HepG2 (cell line): ENCODE results near the gene FFAR4. TPM values are rescaled to one million over a fixed set of nuclear protein-coding genes. Genes with fewer than 3 reads are reported as not detected.

Experiments
- GABPB1 ChIP-seq: IDR thresholded peaks from 2 replicates; pipeline ENCODE4 v1.6.1; 2016; ENCODE audit warnings: mild to moderate bottlenecking, missing genetic modification reagents, moderate library complexity, missing compliant biosample characterization
- NONO ChIP-seq, 2 experiments: fragments of 450-650 bp in 1 of 2; sonication (generic) in 1 of 2; formaldehyde crosslinking in 1 of 2; IDR thresholded peaks in 1 of 2; conservative IDR thresholded peaks in 1 of 2; 2 replicates each; pipeline versions ENCODE4 v1.6.1 to v1.8.0; 2017 to 2022; ENCODE audit warnings: mild to moderate bottlenecking in 1 of 2, missing genetic modification reagents in 1 of 2, moderate library complexity in 1 of 2
- NR3C1 ChIP-seq: sonication (generic); formaldehyde crosslinking; IDR thresholded peaks from 2 replicates; pipeline ENCODE4 v1.4.0; 2020; ENCODE audit warnings: missing genetic modification reagents
- SMAD1 ChIP-seq: sonication (generic); formaldehyde crosslinking; IDR thresholded peaks from 2 replicates; pipeline ENCODE4 v1.4.0; 2020; ENCODE audit warnings: missing genetic modification reagents, low read depth, mild to moderate bottlenecking, borderline replicate concordance
- SPEN ChIP-seq: sonication (generic); formaldehyde crosslinking; IDR thresholded peaks from 2 replicates; pipeline ENCODE4 v1.5.1; 2020; ENCODE audit warnings: low read depth, mild to moderate bottlenecking, missing genetic modification reagents
- TOE1 ChIP-seq: sonication (generic); formaldehyde crosslinking; IDR thresholded peaks from 2 replicates; pipeline ENCODE4 v1.4.0; 2020; ENCODE audit warnings: mild to moderate bottlenecking, missing genetic modification reagents
- ZFP82 ChIP-seq: sonication (generic); formaldehyde crosslinking; IDR thresholded peaks from 2 replicates; pipeline ENCODE4 v1.5.1; 2020; ENCODE audit warnings: mild to moderate bottlenecking, missing genetic modification reagents, borderline replicate concordance
- ZNF335 ChIP-seq: sonication (generic); formaldehyde crosslinking; IDR thresholded peaks from 2 replicates; pipeline ENCODE4 v1.4.0; 2020; ENCODE audit warnings: missing genetic modification reagents
- ZNF530 ChIP-seq: sonication (generic); formaldehyde crosslinking; IDR thresholded peaks from 2 replicates; pipeline ENCODE4 v1.5.0; 2020; ENCODE audit warnings: low read depth, mild to moderate bottlenecking, missing genetic modification reagents
- ZNF552 ChIP-seq: sonication (generic); formaldehyde crosslinking; IDR thresholded peaks from 2 replicates; pipeline ENCODE4 v1.9.0; 2022; ENCODE audit warnings: missing genetic modification reagents, mild to moderate bottlenecking, borderline replicate concordance
- ZNF558 ChIP-seq: sonication (generic); formaldehyde crosslinking; IDR thresholded peaks from 2 replicates; pipeline ENCODE4 v1.9.0; 2022; ENCODE audit warnings: mild to moderate bottlenecking, missing genetic modification reagents, borderline replicate concordance
- ZNF761 ChIP-seq: sonication (generic); formaldehyde crosslinking; conservative IDR thresholded peaks from 2 replicates; pipeline ENCODE4 v1.4.0; 2020; ENCODE audit warnings: mild to moderate bottlenecking, missing genetic modification reagents
- ZNF83 ChIP-seq: sonication (generic); formaldehyde crosslinking; IDR thresholded peaks from 2 replicates; pipeline ENCODE4 v1.4.0; 2020; ENCODE audit warnings: missing genetic modification reagents, mild to moderate bottlenecking, borderline replicate concordance
- ZNF883 ChIP-seq: sonication (generic); formaldehyde crosslinking; IDR thresholded peaks from 2 replicates; pipeline ENCODE4 v1.5.1; 2020; ENCODE audit warnings: mild to moderate bottlenecking, missing genetic modification reagents; ENCODE audit errors: not compliant biosample characterization
- polyA plus RNA-seq, 8 experiments: library from polyadenylated mRNA; depleted of rRNA in 3 of 8; stranded (reverse) in 7 of 8; unstranded in 1 of 8; fragments of >200 nt; fragmentation: Illumina TruSeq in 4 of 8; extraction: Trizol in 4 of 8; gene quantifications; 2 replicates each; pipeline versions ENCODE4 v1.2.1 to v1.2.3, GENCODE V29; 2011 to 2016; ENCODE audit warnings: low read depth in 4 of 8, missing spikeins in 1 of 8, mixed read lengths in 1 of 8; ENCODE audit not compliant: insufficient read depth in 1 of 8
- total RNA-seq, 5 experiments: library from RNA; depleted of rRNA; stranded (reverse); fragments of >200 nt; fragmentation: Illumina TruSeq; extraction: Trizol; gene quantifications; 2 replicates each; pipeline ENCODE4 v1.2.3, GENCODE V29; 2016; ENCODE audit warnings: low read depth in 1 of 5
- TF ChIP-seq, protein P1 (sequence below): sonication (generic); formaldehyde crosslinking; conservative IDR thresholded peaks from 2 replicates; pipeline ENCODE4 v1.8.0; 2022; ENCODE audit warnings: missing genetic modification reagents
- TF ChIP-seq, protein P2 (sequence below): sonication (generic); formaldehyde crosslinking; IDR thresholded peaks from 2 replicates; pipeline ENCODE4 v1.8.0; 2022; ENCODE audit warnings: mild to moderate bottlenecking, missing genetic modification reagents, borderline replicate concordance
- TF ChIP-seq, protein P3 (sequence below): sonication (generic); formaldehyde crosslinking; IDR thresholded peaks from 2 replicates; pipeline ENCODE4 v1.5.0; 2020; ENCODE audit warnings: mild to moderate bottlenecking, low read depth, missing genetic modification reagents, borderline replicate concordance
- TF ChIP-seq, protein P4 (sequence below): sonication (generic); formaldehyde crosslinking; IDR thresholded peaks from 2 replicates; pipeline ENCODE4 v1.4.0; 2020; ENCODE audit warnings: missing genetic modification reagents, borderline replicate concordance
- TF ChIP-seq, protein P5 (sequence below): sonication (generic); formaldehyde crosslinking; IDR thresholded peaks from 2 replicates; pipeline ENCODE4 v1.8.1; 2023; ENCODE audit warnings: mild to moderate bottlenecking, inconsistent platforms, moderate library complexity, missing genetic modification reagents, borderline replicate concordance
- TF ChIP-seq, protein P6 (sequence below): sonication (generic); IDR thresholded peaks from 2 replicates; pipeline ENCODE4 v1.6.1; 2016; ENCODE audit warnings: low read depth, borderline replicate concordance

FFAR4 gene
- total and polyA plus RNA-seq, 2 of the 13 experiments (the other 11 are each of a cell fraction or from before 2014, with no cell fraction given): 0.09 TPM; not detected in 1

DNA sequence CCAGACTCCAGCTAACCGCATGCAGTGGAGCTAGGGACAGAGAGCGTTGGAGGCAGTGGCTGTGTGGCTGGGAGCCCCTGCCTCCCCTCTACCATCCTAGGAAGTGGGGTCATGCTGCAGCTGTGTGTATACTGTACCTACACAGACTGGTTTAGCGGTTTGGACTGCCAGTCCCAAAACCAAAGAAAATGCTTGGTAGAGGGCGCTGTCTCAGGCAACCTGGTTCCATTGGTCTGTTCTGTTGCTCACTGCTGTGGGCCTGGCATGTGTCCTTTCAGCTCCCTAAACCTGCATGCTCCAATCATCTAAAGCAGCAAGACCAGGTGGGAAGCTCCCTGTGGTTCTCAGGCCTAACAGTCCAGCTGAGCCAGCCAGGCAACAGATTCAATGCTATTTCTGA is 30.1 kb downstream of the FFAR4 start (continued):
- TF ChIP-seq, protein P1, sequence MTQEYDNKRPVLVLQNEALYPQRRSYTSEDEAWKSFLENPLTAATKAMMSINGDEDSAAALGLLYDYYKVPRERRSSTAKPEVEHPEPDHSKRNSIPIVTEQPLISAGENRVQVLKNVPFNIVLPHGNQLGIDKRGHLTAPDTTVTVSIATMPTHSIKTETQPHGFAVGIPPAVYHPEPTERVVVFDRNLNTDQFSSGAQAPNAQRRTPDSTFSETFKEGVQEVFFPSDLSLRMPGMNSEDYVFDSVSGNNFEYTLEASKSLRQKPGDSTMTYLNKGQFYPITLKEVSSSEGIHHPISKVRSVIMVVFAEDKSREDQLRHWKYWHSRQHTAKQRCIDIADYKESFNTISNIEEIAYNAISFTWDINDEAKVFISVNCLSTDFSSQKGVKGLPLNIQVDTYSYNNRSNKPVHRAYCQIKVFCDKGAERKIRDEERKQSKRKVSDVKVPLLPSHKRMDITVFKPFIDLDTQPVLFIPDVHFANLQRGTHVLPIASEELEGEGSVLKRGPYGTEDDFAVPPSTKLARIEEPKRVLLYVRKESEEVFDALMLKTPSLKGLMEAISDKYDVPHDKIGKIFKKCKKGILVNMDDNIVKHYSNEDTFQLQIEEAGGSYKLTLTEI: no peak
- TF ChIP-seq ZNF83 (CRISPR knock-in tag): no peak
- TF ChIP-seq ZFP82 (CRISPR knock-in tag): no peak
- TF ChIP-seq, protein P2, sequence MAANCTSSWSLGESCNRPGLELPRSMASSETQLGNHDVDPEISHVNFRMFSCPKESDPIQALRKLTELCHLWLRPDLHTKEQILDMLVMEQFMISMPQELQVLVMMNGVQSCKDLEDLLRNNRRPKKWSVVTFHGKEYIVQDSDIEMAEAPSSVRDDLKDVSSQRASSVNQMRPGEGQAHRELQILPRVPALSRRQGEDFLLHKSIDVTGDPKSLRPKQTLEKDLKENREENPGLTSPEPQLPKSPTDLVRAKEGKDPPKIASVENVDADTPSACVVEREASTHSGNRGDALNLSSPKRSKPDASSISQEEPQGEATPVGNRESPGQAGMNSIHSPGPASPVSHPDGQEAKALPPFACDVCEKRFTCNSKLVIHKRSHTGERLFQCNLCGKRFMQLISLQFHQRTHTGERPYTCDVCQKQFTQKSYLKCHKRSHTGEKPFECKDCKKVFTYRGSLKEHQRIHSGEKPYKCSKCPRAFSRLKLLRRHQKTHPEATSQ: no peak
- TF ChIP-seq, protein P3, sequence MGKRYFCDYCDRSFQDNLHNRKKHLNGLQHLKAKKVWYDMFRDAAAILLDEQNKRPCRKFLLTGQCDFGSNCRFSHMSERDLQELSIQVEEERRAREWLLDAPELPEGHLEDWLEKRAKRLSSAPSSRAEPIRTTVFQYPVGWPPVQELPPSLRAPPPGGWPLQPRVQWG: no peak
- no peak for TF ChIP-seq SPEN (CRISPR knock-in tag)
- no peak for TF ChIP-seq ZNF530 (CRISPR knock-in tag)
- no peak for TF ChIP-seq ZNF558 (CRISPR knock-in tag)
- TF ChIP-seq, protein P4, sequence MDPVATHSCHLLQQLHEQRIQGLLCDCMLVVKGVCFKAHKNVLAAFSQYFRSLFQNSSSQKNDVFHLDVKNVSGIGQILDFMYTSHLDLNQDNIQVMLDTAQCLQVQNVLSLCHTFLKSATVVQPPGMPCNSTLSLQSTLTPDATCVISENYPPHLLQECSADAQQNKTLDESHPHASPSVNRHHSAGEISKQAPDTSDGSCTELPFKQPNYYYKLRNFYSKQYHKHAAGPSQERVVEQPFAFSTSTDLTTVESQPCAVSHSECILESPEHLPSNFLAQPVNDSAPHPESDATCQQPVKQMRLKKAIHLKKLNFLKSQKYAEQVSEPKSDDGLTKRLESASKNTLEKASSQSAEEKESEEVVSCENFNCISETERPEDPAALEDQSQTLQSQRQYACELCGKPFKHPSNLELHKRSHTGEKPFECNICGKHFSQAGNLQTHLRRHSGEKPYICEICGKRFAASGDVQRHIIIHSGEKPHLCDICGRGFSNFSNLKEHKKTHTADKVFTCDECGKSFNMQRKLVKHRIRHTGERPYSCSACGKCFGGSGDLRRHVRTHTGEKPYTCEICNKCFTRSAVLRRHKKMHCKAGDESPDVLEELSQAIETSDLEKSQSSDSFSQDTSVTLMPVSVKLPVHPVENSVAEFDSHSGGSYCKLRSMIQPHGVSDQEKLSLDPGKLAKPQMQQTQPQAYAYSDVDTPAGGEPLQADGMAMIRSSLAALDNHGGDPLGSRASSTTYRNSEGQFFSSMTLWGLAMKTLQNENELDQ (CRISPR knock-in tag): no peak
- TF ChIP-seq ZNF883: no peak
- no peak for TF ChIP-seq SMAD1 (CRISPR knock-in tag)
- no peak for TF ChIP-seq GABPB1 (CRISPR knock-in tag)
- TF ChIP-seq TOE1 (CRISPR knock-in tag): no peak
- no peak for TF ChIP-seq ZNF761
- no peak for TF ChIP-seq ZNF552 (CRISPR knock-in tag)
- TF ChIP-seq, protein P5, sequence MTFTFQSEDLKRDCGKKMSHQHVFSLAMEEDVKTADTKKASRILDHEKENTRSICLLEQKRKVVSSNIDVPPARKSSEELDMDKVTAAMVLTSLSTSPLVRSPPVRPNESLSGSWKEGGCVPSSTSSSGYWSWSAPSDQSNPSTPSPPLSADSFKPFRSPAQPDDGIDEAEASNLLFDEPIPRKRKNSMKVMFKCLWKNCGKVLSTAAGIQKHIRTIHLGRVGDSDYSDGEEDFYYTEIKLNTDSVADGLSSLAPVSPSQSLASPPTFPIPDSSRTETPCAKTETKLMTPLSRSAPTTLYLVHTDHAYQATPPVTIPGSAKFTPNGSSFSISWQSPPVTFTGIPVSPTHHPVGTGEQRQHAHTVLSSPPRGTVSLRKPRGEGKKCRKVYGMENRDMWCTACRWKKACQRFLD: no peak
- TF ChIP-seq ZNF335 (CRISPR knock-in tag): no peak
- TF ChIP-seq NR3C1 (CRISPR knock-in tag): no peak
- no peak for TF ChIP-seq NONO (IDR thresholded peaks at IDR 0.05)
- no peak for TF ChIP-seq NONO (CRISPR knock-in tag; conservative IDR thresholded peaks at IDR 0.05)
- TF ChIP-seq, protein P6, sequence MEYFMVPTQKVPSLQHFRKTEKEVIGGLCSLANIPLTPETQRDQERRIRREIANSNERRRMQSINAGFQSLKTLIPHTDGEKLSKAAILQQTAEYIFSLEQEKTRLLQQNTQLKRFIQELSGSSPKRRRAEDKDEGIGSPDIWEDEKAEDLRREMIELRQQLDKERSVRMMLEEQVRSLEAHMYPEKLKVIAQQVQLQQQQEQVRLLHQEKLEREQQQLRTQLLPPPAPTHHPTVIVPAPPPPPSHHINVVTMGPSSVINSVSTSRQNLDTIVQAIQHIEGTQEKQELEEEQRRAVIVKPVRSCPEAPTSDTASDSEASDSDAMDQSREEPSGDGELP: no peak
